GM23248 (cell line): ENCODE results near the gene TMEM129.

Experiments used
- EZH2 ChIP-seq: fragments of 200-600 bp; sonication (generic); IDR thresholded peaks from 2 replicates; pipeline ENCODE4 v1.6.1; 2018; ENCODE audit warnings: antibody characterized with exemption, mild to moderate bottlenecking; ENCODE audit not compliant: insufficient read depth, poor library complexity, severe bottlenecking
- EZH2phosphoT487 ChIP-seq: fragments of 200-600 bp; sonication (generic); IDR thresholded peaks from 2 replicates; pipeline ENCODE4 v1.6.1; 2018; ENCODE audit warnings: antibody characterized with exemption, moderate library complexity, mild to moderate bottlenecking, low read depth; ENCODE audit not compliant: insufficient read depth

- TF ChIP-seq EZH2 (no peak), EZH2phosphoT487 (no peak)
These were observed 33.2 kb upstream of the TMEM129 start for GRCh38 chr4:1754336-1754735.
